ENCODE results near the gene ALKBH5. TPM values are rescaled to one million over a fixed set of nuclear protein-coding genes. Genes with fewer than 3 reads are reported as not detected.

ALKBH5 gene
- 179 TPM for total RNA-seq
- long read RNA-seq, transcript ALKBH5-201 (4 exons, 2,748 nt) = major isoform, 935 of 1,016 reads
- long read RNA-seq, partial matches to known transcripts = 61 of 1,016 reads
- long read RNA-seq, other reads (novel, unspliced or antisense) = 17 of 1,016 reads

DNA sequence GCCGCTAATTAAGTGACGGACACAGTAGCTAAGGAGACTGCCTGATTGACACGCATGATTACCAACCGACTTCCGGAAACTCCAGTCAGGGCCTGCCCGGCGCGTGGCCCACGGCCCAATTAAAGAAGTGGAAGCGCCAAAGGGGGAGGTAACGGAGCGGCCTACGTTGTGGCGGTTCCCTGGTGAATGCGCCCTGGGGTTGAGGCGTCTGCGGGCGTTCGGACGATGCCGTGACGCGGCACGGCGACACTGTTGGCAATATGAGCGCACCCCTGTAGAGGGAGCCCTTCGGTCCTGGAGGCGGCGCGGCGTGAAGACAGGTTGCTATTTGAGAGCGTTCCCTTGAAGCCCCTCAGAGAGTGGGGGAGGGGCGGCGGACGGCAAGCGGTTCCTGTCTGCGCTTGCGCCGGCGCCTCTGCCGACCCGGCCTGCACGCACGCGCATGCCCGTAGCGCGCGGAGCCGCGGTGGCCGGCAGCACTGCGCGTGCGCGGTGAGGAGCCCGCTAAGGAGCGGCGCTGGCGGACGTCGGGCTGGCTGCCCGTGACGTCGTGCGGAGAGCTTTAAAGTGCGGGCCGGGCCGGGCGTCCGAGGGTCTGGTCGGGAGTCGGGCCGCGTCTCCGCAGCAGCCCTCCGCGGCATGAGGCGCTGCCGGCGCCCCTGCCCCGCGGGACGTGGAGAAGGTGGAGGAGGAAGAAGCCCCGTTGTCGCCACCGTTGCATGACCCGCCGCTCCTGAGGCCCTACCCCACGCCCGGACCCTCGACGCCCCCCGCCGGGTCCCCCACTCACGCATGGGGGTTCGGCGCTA lies at the start of gene ALKBH5:
TSS of gene ALKBH5 (plus strand) at position 495 of the 809 bp plus-strand sequence. CDS start 416 bp downstream, outside the sequence.
- intact Hi-C loops (cut with DNase I) = no loop called here

DNA sequence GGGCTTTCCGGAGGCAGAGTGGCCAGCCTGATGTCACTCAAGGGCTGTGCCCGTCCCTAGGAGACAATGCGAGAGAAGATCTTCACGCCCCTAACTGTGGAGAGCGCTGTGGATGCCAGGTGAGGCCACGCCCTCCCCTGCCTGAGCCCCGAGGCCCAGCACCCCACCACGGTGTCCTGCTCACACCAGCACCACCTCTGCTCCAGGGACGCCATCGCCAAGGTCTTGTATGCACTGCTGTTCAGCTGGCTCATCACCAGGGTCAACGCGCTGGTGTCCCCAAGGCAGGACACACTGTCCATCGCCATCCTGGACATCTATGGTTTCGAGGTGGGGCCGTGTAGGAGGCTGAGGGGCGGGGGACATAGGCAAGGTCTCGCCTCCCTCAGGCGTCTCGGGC lies 47.3 kb upstream of the ALKBH5 start:
- DNase-seq = no peak
- ATAC-seq (ENCODE audit: poor library complexity) = no peak
- intact Hi-C loops (cut with DNase I) = no loop called here

More for the DNA sequence above, at the start of gene ALKBH5:
- peak; percentile 93 for ATAC-seq (ENCODE audit: poor library complexity)
- peak; percentile 98 for DNase-seq

DNA sequence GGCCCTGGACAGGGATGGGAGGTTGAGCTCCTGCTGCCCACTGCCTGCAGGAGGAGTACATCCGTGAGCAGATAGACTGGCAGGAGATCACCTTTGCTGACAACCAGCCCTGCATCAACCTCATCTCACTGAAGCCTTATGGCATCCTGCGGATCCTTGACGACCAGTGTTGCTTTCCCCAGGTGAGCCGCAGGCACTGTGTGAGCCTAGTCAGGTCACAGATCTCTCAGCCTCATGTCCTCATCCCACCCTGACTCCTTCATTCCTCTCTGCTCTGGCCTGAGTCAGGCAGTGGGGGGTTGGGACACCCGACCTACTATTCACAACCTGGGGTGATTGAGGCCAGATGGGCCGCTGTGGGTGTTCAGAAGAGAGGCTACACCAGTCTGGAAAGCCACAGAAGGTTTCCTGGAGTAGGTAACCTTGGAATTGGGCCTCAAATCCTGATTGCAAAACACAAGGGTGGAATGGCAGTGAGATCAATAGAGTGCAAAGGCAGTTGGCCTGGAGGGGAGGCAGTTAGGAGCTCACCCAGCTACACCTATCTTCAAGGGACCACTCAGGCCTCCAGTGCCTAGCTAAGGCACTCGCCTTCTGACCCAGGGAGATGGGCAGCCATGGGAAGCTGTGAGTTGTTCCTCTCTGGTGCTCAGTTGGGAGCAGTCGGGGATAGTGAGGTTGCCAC lies 45.4 kb upstream of the ALKBH5 start:
- DNase-seq = no peak
- no peak for ATAC-seq (ENCODE audit: poor library complexity)
- intact Hi-C loops (cut with DNase I) = no loop called here

DNA sequence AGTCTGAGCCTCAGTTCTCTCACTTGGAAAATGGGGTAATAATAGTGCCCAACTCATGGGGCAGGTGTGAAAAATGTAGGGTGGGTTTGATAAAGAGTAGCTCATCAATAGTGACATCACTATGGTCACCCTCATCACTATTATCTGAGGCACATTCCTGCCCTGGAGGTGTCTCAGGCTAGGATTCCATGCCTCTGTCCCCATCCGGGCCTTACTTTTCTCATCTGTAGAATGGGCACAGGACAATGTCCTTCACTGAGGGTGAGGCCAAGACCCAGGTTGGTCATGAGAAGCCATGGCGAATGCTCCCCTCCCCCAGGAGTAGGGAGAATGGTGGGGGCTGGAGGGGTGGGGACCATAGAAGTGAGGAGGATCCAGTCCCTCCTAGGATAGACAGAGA lies 44.5 kb upstream of the ALKBH5 start:
- no peak for DNase-seq
- intact Hi-C loops (cut with DNase I) = no loop called here
- no peak for ATAC-seq (ENCODE audit: poor library complexity)

DNA sequence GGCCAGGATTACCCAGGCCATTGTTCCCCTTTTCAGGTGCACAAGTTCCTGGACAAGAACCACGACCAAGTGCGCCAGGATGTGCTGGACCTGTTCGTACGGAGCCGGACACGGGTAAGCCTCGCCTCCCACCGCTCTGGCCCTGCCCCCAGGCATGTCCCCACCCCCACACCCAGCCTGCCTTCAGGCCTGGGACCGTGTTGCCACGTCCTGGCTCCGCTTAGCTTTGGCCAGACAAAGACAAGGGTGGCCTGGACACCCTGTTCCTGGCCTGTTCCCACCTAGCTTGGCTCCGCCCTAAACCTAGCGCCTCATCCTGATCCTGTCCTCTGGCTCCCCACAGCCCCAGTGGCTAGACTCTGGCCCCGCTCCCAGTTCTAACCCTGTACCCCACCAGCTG lies 44.1 kb upstream of the ALKBH5 start:
- peak; percentile 25 for ATAC-seq (ENCODE audit: poor library complexity)
- no peak for DNase-seq
- intact Hi-C loops (cut with DNase I) = no loop called here

DNA sequence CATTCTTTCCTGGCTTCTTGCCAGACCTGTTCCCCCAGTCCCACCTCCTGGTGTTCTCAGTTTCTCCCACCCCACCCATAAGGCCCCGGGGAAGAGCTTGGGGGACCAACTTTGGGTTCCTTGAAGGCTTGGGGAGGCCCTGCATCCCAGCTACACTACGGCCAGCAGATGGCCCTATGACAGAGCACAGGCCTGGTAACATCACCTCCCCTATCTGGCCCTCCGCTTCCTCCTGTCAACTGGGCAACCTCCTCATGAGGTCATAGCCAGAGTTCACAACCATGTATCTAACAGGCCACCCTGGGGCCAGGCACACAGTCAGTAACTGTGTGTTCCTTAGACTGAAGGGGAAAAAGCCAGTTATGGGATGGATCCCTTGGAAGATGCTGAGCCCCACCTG lies 43.7 kb upstream of the ALKBH5 start:
- no peak for ATAC-seq (ENCODE audit: poor library complexity)
- intact Hi-C loops (cut with DNase I) = loop anchor here (5.0 to 10.0 kb wide), 2 partner anchors 55 to 77 kb away; no protein-coding TSS in a partner anchor
- DNase-seq = no peak

DNA sequence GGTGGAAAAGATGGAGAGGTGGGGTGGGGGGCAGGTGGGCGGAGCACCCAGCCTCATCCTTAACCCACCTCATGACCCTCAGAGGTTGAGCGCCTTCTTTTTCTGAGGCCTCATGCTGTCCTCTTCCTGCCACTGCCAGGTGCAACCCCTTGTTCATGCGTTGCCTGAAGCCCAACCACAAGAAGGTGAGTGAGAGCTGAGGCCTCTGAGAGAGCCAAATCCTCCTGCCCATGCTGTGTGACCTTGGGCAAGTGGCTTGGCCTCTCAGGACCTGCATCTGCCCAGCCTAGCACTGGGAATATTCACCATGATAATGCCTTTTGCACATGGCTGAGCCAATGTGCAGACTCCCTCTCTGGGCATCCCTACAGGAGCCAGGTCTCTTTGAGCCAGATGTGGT lies 43.0 kb upstream of the ALKBH5 start:
- intact Hi-C loops (cut with DNase I) = loop anchor here (5.0 to 10.0 kb wide), 2 partner anchors 54 to 77 kb away; no protein-coding TSS in a partner anchor
- ATAC-seq (ENCODE audit: poor library complexity) = no peak

DNA sequence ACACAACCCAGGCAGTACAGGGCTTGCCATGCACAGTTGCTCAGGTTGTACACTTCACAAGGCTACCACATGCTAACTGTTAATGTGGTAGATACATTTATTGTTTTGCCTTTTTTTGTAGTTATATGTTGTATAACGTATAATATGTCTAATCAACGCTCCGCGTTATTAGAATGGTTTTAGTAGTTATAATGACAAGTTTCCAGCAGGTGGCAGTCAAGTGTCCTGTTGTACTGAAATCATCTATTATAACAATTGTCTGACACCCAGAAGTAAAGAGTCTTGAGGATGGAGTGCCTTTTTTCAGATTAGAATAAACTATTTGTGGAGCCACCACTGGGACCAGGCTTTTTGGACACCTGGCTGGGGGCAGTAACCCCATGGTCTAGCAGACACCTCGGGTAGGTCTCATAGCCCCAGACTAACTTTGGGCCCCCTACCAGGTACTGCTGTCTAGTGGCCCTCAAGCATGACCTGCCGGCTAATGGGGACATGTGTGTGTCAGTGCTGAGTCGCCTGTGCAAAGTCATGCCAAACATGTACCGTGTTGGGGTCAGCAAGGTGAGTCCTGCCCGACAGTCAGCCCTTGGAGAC lies 42.3 kb upstream of the ALKBH5 start:
- no peak for DNase-seq
- peak; percentile 64 for ATAC-seq (ENCODE audit: poor library complexity)
- intact Hi-C loops (cut with DNase I) = loop anchor here (5.0 to 10.0 kb wide), 2 partner anchors 53 to 76 kb away; no protein-coding TSS in a partner anchor

More for the DNA sequence above, 43.0 kb upstream of the ALKBH5 start:
- DNase-seq = no peak

DNA sequence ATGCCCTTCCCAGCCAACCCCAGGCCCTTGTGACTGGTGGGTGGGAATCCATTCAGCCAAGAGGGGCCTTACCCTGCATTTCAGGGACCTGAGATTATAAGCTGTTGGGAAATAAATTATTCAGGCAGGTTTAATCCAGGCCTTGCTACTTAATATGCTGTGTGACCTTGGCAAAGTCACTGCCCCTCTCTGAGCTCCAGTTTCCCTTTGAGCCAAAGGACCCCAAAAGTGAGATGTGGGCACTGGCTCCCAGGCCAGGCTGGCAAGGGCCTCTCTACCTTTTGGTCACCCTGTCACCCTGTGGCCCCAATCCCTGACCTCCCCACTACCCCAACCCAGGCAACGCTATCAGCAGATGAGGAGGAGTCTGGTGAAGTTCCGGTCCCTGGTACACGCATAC lies 41.2 kb upstream of the ALKBH5 start:
- intact Hi-C loops (cut with DNase I) = loop anchor here (5.0 to 10.0 kb wide), 2 partner anchors 52 to 75 kb away; no protein-coding TSS in a partner anchor
- DNase-seq = no peak
- no peak for ATAC-seq (ENCODE audit: poor library complexity)

DNA sequence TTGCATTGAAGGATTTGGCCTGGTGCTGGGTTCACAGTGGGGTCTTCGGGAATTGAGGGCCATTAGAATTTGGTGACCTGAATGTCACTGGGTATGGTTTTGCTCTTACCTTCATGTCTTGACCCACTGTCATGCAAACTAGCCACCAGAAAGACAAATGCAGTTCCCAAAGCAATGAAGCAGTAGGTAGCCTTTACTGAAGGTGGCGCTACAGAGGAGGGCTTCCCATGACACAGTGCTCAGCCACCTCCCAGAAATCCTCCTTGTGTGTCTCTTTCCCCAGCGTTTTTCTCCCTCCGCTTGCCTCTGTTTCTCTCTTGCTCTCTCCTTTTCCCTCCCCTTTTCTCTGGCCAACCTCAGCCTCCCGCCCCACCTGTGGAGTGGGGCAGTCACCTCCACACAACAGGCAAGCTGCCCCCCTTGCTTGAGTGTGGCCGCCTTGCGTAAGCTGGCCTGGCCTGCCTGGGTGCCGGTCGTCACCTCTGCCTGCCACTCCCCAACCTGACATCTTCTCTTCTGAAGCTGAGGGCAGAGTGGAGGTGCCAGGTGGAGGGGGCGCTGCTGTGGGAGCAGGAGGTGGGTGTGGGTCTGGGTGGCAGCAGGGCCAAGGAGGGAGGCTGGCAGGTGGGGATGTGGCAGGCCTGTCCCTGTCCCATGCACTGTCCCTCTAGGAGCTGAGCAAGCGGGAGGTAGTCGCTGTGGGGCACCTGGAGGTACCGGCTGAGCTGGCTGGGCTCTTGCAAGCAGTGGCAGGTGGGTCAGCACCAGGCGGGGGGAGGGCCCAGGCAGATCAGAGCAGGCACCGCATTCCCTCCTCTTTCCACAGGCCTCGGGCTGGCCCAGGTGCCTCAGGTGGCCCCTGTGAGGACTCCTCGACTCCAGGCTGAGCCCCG lies 40.3 kb upstream of the ALKBH5 start:
- DNase-seq (no peak), ATAC-seq (ENCODE audit: poor library complexity) (no peak)
- intact Hi-C loops (cut with DNase I) = loop anchor here (5.0 to 10.0 kb wide), 2 partner anchors 52 to 74 kb away; no protein-coding TSS in a partner anchor

DNA sequence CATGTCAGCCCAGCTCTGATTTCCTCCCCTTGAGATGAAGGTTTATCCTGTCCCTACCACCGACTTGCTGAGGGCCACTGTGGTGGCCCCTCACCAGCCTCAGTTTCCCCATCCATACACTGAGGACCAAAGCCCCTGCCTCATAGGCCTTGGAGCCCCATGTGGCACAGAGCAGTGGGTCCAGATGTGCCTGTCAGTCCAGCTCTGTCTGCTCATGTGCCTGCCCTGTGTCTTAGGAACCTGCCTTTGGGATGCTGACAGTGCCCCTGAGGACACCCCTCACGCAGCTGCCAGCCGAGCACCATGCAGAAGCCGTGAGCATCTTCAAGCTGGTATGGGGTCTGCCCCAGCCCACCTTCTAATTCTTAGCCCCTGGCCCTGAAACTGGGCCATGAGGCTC lies 39.4 kb upstream of the ALKBH5 start:
- no peak for ATAC-seq (ENCODE audit: poor library complexity)
- intact Hi-C loops (cut with DNase I) = loop anchor here (5.0 to 10.0 kb wide), 2 partner anchors 51 to 73 kb away; no protein-coding TSS in a partner anchor
- DNase-seq = no peak

DNA sequence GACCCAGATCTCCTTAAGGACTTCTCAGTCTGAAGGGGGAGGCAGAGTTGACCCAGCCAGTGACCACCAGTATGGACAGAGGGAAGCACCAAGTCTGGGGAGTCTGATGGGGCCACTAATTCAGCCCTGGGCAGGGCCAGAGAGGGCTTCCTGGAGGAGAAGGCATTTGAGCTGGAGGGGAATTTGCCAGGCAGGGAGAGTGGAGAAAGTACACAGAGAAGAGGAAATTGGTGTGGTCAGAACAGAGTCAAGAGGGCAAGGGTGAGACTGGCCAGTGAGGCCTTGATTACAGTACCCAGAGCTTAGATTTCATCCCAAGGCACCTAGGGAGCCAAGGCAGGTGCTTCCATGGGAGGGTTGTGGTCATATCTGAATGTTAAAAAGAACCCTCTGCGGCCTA lies 38.8 kb upstream of the ALKBH5 start:
- DNase-seq = no peak
- intact Hi-C loops (cut with DNase I) = loop anchor here (5.0 to 10.0 kb wide), 2 partner anchors 50 to 72 kb away; no protein-coding TSS in a partner anchor
- ATAC-seq (ENCODE audit: poor library complexity) = no peak

DNA sequence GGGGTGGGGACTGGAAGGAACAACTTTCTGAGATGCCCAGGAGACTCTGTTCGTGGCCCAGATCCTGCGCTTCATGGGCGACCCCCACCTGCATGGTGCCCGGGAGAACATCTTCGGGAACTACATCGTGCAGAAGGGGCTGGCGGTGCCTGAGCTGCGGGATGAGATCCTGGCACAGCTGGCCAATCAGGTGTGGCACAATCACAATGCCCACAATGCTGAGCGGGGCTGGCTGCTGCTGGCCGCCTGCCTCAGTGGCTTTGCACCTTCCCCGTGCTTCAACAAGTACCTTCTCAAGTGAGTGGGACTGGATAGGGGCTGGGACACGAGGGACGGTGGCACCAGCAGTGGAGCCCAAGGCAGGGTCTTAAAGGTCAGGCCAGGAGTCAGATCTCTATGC lies 37.8 kb upstream of the ALKBH5 start:
- ATAC-seq (ENCODE audit: poor library complexity) (no peak), DNase-seq (no peak)
- intact Hi-C loops (cut with DNase I) = loop anchor here (10.0 kb wide), 1 partner anchor 49 kb away; no protein-coding TSS in a partner anchor

DNA sequence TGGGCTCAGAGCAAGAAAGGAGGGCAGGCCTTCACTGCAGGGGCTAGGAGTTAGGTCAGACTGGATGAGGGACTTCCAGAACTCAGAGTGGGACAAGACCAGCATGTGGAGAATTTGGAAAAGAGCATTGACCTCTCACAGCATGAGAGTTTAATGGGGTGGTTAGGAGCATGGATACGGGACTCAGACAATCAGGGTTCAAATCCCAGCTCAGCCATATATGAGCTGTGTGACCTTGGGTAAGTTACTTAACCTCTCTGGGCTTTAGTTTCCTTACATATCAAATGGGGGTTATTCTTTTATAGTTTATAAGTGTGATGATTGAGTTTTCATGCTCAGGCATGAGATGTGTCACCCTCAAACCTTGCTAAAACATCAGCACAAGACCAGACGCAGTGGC lies 37.4 kb upstream of the ALKBH5 start:
- DNase-seq = no peak
- no peak for ATAC-seq (ENCODE audit: poor library complexity)
- intact Hi-C loops (cut with DNase I) = loop anchor here (10.0 kb wide), 1 partner anchor 49 kb away; no protein-coding TSS in a partner anchor

DNA sequence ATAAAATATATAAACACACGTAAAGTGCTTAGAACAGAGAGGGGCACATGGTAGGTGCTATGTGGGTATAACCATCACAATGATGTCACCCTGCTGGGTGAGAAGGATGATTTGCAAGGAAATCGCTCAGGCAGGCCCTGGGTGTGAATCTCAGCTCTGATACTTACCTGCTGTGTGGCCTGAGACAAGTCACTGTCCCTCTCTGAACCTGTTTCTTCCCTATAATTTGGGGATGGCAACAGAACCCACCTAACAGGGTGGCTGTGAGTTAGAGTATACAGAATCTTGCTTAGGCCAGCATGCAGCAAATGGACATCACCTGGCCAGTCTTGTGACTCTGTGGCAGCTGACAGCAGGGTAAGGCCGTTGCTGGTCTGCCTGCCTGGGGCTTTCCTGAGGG lies 36.6 kb upstream of the ALKBH5 start:
- DNase-seq (no peak), ATAC-seq (ENCODE audit: poor library complexity) (no peak)
- intact Hi-C loops (cut with DNase I) = loop anchor here (10.0 kb wide), 1 partner anchor 48 kb away; no protein-coding TSS in a partner anchor

DNA sequence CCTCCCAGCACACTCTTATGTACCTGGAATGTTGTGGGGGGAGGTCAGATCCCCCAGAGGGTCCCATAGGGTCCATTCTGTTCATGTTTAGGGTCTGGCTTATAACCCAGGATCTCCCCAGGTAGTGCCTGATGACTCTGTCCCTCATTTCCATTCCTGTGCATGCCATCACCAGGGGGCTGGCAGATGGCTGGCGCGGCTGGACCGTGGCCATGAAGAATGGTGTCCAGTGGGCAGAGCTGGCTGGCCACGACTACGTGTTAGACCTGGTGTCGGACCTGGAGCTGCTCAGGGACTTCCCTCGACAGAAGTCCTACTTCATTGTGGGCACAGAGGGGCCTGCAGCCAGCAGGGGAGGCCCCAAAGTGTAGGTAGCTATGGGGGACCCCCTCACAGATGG lies 35.0 kb upstream of the ALKBH5 start:
- intact Hi-C loops (cut with DNase I) = loop anchor here (10.0 kb wide), 1 partner anchor 46 kb away; no protein-coding TSS in a partner anchor
- ATAC-seq (ENCODE audit: poor library complexity) (no peak), DNase-seq (no peak)

DNA sequence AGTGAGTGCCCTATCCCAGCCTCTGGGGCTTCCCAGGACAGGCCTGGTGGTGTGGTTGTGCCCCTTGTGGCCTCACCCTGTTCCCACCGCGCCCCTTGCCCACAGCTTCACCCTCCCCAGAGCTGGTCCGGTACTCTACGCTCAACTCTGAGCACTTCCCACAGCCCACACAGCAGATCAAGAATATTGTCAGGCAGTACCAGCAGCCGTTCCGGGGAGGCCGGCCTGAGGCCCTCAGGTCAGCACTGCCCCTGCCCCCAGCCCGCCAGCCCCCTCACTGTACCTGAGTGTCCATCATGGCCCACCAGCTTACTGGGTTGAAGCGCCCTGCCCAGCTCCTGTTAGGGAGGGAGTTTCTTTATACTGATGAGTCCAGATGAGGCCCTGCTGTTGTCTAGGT lies 32.3 kb upstream of the ALKBH5 start:
- ATAC-seq (ENCODE audit: poor library complexity) = no peak
- no peak for DNase-seq
- intact Hi-C loops (cut with DNase I) = no loop called here

DNA sequence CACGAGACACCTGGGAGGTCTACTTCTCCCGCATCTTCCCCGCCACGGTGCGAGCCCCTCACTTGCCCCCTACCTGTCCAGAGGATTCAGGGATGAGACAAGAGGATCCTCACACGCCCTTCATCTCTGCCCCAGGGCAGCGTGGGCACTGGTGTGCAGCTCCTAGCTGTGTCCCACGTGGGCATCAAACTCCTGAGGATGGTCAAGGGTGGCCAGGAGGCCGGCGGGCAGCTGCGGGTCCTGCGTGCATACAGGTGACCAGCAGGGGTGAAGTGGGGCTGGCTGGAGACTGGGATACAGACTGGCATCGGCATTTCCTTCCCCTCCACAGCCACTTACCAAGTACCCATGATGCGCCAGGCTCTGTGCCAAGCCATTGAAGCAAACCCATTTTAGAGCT lies 28.4 kb upstream of the ALKBH5 start:
- no peak for DNase-seq
- no peak for ATAC-seq (ENCODE audit: poor library complexity)
- intact Hi-C loops (cut with DNase I) = no loop called here
